Dermis microvascular lymphatic vessel endothelial cell (primary cell): ENCODE results near the gene UBA6. TPM values are rescaled to one million over a fixed set of nuclear protein-coding genes. Genes with fewer than 3 reads are reported as not detected.
A peak's percentile ranks its signal among the peaks of the same experiment; 100 is the strongest.
"Not testable (repeated sequence)": the region's sequence is repeated elsewhere in the genome, so short reads cannot be mapped to it uniquely, and the experiment has no call there.

Experiments
- DNase-seq, 2 donors: peaks; one replicate each; pipeline versions ENCODE4 v3.0.0 to v3.0.0-alpha.2; 2010; ENCODE audit warnings: low read depth in 2 of 2
- total RNA-seq: library from RNA; depleted of rRNA; stranded (reverse); fragments of >200 nt; gene quantifications from 2 replicates; pipeline ENCODE4 v1.2.1, GENCODE V29; 2014

Gene UBA6
- total RNA-seq, 1 donor from 2014 or later: 80.9 TPM

DNA sequence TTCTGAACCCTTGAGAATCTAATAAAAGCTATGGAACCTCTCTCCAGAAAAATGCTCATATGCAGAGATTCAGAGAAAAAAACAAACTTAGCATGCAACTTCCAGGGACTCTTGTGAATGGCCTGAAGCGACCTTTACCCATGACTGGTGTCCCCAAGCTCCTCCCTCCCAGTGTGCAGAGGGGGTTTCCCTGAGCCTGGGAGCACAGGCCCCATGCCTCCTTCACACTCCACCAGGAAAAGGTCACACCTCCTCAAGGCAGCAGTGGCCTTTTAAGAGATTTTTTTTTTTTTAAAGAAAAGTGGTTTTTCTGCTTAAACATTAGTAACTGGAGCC, 13.3 kb upstream of the UBA6 start:
- DNase-seq: peak in 1 of 2 donors; percentile 18

DNA sequence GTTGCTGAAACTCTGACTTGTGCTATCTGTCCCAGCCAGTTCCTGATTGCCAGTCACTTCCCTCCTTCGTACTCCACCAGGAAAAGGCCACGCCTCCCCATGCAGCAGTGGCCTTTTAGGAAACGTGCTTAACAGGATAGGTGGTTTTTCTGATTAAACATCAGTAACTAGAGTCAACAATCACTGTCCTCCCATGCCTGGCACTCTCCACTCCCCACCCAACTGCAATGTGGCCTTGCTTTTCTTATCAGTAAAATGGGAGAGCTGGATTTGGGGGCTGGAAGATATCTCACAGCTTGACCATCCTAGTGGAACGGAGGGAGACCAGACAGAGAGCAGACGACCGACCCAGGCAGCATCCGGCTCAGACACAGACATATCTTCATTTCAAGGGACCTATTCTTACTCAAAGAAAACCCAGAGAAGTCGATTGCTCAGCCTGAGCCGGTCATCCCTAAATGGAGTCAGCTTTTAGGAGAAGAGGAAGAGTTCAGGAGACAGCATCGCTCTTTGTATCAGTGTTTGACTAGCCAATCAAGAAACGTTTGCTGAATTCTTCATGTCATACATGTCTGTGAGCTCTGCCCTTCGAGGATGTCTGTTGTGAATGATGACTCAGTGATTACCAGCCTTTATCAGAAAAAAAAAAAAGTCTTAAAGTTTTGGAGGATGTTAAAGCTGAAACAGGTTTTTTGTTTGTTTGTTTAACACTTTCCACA, 12.7 kb upstream of the UBA6 start:
- DNase-seq: peak in 1 of 2 donors; percentile 53

DNA sequence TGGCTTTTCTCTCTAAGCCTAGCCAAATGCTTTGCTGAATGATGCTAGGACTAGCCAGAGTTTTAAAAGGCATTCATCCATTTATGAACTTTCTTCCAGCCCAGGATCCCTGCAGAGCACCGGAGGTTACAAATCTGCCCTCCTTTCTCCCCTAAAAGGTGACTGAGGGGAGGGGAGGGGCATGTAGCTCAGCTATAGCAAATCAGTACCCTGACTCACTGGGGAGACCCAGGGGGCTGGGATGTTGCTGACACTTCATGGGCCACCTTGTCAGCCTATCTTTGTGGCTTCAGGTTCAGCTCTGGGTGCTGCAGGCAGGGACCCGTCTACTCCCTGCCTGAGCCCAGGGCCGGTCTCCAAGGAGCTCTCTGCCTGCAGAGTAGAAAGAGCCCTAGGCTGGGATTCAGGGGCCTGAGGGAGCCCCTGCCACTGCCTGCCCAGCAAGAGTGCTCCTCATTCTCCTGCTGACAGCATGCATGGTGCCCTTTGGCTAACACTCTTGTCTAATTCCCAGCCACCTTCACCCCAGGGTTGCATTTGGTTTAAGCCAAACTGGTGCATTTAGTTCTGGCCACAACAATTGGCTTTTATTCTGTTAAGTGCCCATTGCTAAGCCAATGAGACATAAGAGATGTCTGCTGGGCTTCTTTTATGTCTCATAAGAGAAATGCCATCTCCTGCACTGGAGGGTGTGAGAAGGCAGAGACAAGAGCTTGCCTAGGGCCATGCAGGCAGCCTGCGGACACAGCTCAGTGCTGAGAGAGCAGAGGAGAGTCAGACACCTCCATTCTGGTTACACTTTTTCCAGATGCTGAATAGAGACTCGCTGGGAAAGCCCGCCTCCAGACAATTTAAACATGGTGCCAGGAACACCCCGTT, 11.9 kb upstream of the UBA6 start:
- DNase-seq: no peak

DNA sequence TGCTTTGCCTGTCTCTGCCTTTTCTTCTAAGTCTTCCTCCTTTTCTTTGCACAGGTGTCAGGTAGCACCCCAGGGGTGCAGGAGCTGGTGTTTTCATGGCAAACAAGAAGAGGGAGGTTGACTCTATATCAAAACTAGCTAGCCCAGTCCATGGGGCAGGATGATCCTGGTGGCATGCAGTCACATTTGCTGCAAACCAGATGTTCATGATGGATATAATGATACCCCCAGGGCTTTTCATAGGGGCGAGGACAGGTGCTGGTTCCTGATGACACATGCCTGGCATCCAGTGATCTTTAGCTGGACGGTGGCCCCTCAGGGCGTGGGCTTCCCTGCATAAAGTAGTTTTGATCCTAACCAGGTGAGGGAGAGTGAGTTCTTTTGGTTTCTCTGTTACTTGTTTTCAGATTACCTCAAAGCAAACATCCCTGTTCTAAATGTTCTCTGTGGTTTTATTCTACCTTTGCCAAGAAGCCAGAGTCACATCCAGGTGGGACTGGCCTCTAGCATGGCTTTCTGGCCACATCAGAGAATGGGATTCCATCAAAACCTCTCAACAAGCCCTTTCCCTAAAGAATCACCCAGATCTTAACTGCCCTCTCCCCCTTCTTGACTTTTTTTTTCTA, 11.2 kb upstream of the UBA6 start:
- DNase-seq: no peak

DNA sequence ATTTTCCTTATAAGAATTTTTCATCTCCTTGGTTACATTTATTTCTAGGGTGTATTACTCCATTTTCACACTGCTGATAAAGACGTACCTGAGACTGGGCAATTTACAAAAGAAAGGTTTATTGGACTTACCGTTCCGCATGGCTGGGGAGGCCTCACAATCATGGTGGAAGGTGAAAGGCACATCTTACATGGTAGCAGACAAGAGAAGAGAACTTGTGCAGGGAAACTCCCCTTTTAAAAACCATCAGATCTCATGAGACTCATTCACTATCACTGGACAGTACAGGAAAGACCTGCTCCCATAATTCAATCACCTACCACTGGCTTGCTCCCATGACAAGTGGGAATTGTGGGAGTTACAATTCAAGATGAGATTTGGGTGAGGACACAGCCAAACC, 5.7 kb upstream of the UBA6 start:
- DNase-seq: not testable (repeated sequence)

DNA sequence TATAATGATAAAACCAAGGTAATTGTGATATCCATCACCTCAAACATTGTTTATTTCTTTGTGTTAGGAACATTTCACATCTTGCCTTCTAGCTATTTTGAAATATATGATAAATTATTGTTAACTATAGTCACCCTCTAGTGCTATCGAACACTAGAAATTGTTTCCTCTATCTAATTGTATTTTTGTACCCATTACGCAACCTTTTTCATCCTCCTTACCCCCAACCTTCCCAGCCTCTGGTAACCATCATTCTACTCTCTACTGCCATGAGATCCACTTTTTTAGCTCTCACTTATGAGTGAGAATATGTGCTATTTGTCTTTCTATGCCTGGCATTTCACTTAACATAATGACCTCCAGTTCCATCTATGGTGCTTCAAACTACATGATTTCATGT, 3.9 kb upstream of the UBA6 start:
- no peak for DNase-seq

DNA sequence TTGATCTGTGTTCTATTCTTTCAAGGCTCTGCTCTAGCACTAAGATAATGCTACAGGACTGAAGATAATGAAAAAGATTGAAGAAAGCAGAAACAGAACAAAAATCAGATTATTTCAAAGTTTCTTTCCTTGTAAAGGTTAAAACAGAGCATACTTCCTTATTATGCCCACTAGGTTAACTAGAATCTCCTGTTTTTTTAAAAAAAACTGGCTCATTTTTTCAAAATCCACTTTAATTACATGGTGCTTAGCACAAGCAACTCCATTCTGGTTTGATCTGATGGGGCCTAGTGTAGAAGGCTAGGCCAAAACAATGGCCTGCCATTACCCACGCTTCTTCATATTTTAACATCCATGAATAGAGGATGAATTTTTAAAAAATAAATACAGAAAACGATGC, 1.2 kb upstream of the UBA6 start:
- no peak for DNase-seq

DNA sequence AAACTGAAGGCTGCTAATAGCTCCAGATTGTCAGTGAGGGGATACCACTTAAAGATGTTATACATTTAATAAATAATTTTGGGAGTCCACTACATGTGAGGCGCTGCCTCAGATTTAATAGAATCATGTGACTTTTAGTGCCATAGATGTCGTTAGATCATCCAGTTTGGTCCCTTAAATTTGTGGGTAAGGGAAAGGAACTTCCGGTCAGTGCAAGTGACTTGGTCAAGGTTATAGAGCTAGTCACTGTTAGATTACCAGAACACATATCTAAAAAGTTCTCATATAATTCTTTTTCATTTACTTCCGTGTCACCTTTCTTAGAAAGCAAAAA, 529 bp upstream of the UBA6 start:
- DNase-seq: no peak

DNA sequence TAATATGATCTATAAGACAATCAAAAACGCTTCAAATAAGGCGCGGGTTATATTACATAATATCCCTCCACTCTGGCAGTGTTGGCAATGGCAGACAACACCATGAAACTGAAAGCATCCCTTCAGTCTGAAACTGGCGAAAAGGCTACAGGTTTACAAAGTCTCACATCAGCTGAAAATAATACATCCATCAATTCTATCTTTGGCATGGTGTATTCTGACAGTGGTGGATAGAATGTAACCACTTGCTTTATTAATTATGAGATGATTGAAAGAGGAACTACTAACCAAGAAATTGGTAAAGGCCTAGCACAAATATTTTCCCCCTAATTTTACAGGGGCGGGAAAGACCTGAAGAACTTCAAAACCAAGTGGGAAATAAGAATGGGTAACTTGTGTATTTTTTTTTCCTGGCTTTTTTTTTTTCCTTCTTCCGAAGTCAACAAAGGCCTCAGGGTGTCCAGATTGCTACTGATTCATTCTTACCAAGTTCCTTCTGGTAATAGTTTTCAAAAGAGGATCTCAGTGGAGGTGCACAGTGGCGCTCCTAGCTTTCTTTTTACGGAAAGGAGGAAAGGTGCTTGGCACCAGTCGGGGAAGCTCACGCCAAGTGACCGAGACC, 728 bp downstream of the UBA6 start:
- DNase-seq: peak in 1 of 2 donors; percentile 11

DNA sequence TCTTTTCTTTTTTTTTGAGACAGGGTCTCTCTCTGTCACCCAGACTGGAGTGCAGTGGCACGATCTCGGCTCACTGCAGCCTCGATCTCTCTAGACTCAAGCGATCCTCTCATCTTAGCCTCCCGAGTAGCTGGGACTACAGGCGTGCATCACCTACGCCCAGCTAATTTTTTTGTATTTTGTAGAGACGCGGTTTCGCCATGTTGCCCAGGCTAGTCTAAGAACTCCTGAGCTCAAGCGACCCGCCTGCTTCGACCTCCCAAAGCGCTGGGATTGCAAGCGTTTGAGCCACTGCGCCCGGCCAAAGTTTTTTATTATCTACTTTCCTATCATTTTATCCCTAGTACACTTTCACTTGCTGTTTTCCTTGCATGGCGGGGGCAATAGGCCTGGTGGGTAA, 1.4 kb downstream of the UBA6 start:
- no peak for DNase-seq

DNA sequence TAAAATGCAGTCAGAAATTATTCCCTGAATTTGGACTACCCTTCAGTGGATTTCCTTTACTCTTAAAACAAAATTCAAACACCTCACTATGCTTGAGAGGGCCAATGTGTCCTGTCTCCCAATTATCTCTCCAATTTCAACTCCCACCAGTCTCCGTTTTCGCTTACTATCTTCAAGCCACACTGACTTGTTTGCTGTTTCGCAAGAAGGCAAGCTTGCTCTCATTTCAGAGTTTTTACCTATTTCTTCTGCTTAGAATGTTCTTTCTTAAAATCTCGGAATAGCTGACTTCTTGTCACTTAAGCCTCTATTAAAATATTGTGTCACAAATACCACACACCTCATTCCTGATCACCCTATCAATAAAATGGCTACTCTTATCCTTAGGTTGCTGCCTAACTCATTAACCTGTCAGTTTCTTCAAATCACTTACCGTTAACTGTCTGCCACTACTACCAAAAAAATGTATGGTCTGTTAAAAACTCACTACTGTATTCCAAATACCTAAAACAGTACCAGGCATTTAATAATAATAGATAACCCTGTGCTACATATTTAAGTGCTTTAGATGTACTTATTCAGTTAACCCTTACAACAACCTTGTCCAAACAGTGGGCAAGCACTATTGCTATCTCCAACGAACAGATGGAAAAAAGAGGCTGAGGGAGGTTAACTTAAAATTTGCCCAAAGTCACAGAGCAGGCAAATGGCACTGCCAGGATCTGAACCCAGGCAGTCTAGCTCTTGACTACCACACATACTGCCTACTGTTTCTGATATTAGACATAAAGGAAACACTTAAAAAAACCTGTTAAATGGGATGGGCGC, 2.9 kb downstream of the UBA6 start:
- no peak for DNase-seq

DNA sequence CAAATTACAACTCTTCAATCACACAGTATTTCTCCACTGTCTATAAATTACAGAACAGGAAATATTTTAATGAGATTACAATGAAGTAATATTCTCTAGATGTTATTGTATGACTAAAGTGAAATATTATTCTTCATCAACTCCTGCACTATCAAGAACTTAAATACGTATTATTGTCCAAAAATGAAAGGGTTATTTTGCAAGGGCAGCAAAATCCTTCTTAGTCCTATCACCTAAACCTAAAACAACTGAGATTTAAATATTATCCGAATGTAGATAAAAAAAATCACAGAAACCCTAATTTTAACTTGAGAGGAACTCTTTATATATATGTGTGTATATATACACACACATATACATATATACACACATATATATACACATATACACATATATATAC, 4.9 kb downstream of the UBA6 start:
- no peak for DNase-seq

DNA sequence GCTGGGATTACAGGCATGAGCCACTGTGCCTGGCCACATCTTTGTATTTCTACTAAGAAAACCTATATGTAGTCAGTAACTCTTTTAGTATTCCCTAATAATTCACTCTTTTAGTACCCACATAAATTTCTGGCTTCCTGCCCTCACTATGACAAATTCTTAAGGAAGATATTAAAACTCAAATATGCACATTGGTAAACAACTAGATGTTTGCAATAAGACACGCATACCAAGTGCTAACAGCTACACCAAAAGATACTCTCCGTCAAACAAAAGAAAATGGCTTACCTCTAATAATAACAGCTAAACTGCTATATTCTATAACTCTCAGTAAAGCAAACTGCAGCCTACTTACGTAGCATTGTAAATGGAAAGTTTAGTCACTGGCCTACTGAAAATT, 6.3 kb downstream of the UBA6 start:
- DNase-seq: no peak

DNA sequence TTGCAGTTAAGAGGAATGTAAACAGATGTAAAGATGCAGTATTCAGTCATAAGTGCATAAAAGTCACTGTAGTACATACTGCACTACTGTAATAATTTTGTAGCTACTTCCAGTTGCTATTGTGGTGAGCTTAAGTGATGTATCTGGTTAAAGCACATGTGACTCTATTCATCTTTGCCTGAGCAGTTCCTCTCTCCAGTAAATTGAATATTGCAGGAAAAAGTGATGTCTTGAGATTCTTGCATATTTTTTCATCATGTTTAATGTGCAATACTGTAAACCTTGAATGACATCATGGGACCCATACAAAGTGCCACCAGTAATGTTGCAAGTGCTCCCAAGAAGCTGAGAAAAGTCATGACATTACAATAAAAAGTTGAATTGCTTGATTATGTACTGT, 9.6 kb downstream of the UBA6 start:
- no peak for DNase-seq

DNA sequence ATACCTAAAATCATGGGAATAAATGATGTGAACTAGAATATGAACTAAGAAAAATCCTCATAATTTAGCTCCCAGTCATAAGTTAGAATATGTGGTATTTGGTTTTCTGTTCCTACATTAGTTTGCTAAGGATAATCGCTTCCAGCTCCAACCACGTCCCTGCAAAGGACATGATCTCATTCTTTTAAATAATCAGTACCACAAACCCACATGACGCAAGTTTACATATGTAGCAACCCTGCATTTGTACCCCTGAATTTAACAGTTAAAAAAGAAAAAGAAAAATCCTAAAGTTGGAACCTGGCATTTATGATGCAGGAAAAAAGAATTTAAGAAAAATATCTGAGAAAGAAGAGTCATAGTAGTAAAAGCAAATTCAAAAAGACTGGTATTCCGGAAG, 13.3 kb downstream of the UBA6 start:
- no peak for DNase-seq

DNA sequence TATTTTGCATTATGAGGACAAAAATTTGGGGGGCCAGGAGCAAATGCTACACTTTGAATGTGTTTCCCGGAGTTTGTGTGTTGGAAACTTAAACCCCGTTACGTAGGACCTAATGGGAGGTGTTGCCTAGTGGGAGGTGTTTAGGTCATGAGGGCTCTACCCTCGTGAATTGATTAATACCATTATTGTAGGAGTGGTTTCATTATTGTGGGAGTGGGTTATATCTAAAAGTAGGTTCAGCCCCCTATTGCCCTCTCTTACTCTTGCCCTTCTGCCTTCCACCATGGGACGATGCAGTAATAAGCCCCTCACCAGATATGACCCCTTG, 15.5 kb downstream of the UBA6 start:
- DNase-seq: no peak

DNA sequence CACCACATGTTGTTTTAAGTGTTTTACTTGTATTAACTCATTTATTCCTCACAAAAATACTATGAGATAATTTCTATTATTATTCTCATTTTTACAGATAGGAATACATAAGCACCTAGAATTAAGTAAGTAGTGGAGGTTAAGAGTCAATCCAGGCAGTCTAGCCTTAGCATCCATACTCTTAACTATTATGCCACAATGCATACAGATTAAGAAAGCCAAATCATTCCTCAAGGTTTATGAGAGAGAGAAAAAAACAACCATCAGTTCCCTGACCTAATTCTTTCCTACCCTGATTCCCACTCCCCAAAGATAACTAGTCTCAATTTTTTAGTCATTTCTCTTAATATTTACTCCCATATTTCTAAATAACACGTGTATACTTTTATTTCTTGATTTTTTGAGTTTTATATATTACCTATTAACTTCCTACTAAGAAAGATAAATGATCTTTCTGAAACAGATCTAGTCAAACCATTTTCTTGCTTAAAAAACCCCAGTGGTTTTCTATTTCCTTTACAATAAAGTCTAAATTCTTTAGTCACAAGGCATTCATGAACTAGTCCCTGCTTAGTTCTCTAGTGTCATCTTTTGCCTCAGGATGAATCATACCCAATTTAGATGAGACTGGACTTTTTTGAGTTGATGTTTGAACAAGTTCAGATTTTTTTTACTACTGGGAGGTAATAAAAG, 16.0 kb downstream of the UBA6 start:
- DNase-seq: no peak

DNA sequence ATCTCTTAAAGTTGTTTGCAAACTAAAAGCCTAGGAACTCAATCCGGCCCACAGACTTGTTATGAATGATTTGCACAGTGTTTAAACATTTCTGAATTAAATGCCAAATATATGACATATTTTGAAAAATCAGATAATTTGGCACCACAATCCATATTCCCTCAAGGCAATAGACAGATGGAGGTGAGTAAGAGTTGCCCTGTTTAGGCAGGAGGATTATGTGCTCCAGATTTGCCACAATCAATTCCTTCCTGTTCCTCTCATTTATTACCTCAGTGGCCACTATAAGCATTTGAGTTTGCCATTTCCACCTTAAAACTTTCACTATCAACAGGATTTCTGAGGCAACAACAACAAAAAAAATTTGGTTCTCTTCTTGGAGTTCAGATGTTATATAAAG, 18.7 kb downstream of the UBA6 start:
- no peak for DNase-seq

DNA sequence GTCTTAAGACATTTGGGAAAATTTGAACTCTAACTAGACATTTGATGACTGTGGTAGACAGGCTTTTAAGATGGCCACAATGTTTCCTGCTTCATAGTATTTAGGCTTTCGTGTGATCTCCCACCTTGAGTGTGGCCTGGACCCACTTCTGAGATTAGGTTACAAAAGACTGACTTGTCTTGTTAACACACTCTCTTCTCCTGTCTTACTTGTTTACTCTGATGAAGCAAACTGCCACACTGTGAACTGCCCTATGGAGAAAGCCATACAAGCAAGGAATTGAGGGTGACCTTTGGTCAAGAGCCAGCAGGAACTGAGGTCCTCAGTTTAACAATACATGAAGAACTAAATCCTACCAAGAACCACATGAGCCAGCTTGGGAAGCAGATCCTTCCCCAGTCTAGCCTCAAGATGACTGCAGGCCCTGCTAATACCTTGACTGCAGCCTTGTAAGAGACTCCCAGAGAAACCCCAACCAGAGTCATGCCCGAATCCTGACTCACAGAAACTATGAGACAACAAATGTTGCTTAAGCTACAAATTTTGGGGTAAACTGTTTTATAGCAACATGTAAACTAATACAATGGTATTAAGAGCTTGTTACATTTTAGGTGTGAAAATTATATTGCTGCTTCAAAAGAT, 20.3 kb downstream of the UBA6 start:
- no peak for DNase-seq

DNA sequence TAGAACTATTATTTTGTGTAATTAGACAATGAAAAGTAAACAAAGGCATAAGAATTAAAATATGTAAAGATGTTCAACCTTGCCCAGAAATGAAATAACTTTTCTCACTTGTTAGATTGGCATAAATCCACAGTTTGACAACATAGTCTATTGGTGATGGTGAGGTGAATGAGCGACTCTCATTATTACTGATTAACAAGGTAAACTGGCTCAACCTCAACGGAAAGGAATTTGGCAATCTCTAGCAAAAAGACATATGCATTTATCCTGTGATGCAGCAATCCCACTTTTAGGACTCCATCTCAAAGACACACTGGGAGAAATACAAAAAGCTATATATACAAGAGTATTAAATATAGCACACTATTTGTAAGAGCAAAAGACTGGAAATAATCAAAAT, 22.3 kb downstream of the UBA6 start:
- no peak for DNase-seq

DNA sequence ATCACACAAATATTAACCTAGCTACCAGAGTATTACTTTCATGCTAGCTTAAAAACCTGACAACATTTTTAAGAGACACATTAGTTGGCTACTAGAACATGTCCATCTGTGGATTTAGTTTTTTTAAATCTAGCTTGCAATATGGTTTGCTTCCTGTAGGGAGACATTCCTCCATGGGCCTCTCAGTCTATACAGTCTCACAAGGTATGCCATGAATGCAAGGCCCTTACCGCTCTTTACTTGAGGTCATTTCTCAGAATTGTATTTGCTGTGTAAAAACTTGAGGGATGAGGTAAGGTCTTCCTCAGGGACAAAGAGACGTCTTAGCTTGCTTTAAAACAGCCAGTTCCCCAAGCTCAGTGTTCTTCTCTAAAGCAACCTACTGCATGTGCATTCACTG, 26.9 kb downstream of the UBA6 start:
- no peak for DNase-seq
